ENCODE data around the gene PLAC8.
"Not testable (repeated sequence)": the region's sequence is repeated elsewhere in the genome, so short reads cannot be mapped to it uniquely, and the experiment has no call there.

The PLAC8 gene

DNA sequence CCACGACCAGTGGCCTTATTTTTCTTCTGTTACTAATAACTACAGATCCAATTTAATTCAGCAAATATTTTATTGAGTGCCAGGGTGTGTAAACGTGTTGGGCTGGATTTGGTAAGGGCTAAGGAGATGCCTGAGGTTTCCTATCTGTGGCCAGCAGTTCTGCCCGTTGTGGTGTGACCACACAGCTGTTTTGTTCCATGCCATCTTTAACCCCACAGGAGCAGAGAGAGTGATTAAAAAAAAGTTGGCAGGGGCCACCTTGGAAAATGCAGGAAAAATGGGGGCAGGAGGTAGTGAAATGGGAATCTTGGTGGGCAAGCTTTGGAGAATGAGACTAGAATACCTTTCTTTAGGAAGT, 1.1 kb downstream of the PLAC8 start:
- Histone ChIP-seq H3K4me1 (ENCODE audit: control insufficient read depth, insufficient read depth, low read length) (no peaks in the 10 kb centered on the region), H3K4me3 (ENCODE audit: low read depth, low read length) (no peak overlapping the region), H3K9me3 (ENCODE audit: control insufficient read depth, insufficient read depth, low read depth, low read length) (no peaks in the 10 kb centered on the region), H3K27ac (ENCODE audit: extremely low read depth, low read depth, low read length) (no peak overlapping the region), H3K36me3 (ENCODE audit: control insufficient read depth in 2 of 2, insufficient read depth in 1 of 2, low read length in 2 of 2) (no peaks in the 10 kb centered on the region)
- CTCF ChIA-PET, result interaction anchor here (0.6 to 1.1 kb wide), 4 partner anchors 50 to 255 kb away, joined by 3 to 4 read pairs (median 3); no protein-coding TSS in a partner anchor
- POLR2A ChIA-PET, result no interaction called here
- TF ChIP-seq YY2 (tag by site-specific recombination; IDR thresholded peaks at IDR 0.05), result no peak
- TF ChIP-seq ZSCAN23 (tag by site-specific recombination; IDR thresholded peaks at IDR 0.05), result no peak
- TF ChIP-seq ZFP37 (tag by site-specific recombination; IDR thresholded peaks at IDR 0.05), result no peak

DNA sequence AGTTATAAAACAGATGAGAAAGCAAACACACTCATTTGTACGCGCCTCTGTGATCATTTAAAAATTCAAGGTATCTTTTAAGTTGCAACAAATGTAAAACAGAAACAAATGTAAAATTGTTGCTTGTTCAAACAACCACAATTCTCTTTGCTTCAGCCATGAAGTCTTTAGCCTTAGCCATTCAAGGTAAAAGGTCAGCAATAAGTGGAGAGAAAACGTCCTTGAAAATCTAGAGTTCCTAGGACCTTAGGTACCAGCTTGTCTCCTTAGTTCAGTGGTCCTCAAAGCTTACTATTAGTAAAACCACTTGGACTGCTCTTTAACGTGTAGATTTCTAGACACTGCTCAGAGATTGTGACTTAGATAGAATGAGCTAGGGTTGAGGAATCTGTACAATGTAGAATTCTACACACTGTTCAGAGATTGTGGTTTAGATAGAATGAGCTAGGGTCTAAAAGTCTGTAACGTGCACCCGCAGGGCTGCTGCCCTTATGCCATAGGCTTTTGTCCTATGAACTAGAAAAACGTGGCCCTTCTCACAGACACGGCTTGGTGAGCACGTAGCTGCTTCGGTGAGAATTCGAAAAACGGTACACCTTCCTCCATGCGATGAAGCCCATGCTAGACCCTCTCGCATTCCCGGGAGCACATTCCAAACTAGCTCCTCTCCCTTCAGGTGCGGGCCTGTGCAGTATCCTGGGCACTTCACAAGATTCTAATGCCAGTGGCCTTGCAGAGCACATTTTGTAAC, 1.7 kb downstream of the PLAC8 start:
- no peaks in the 10 kb centered on the region for H3K9me3 ChIP-seq (ENCODE audit: control insufficient read depth, insufficient read depth, low read depth, low read length)
- no peak for TF ChIP-seq ZFP3 (tag by site-specific recombination; IDR thresholded peaks at IDR 0.05; ENCODE audit: low read depth)
- no peak for TF ChIP-seq ZBTB20 (tag by site-specific recombination; IDR thresholded peaks at IDR 0.05)
- no peak for TF ChIP-seq ZNF623 (tag by site-specific recombination; IDR thresholded peaks at IDR 0.05)
- TF ChIP-seq ZNF747 (tag by site-specific recombination; IDR thresholded peaks at IDR 0.05), result no peak
- no peak for TF ChIP-seq ZXDB (tag by site-specific recombination; IDR thresholded peaks at IDR 0.05)
- no peak for TF ChIP-seq ZNF501 (tag by site-specific recombination; IDR thresholded peaks at IDR 0.05)
- TF ChIP-seq ZNF19 (tag by site-specific recombination; IDR thresholded peaks at IDR 0.05; ENCODE audit: low read depth), result no peak
- no peak for TF ChIP-seq KLF8 (tag by site-specific recombination; IDR thresholded peaks at IDR 0.05)
- TF ChIP-seq ZNF830 (tag by site-specific recombination; IDR thresholded peaks at IDR 0.05; ENCODE audit: low read depth), result no peak
- TF ChIP-seq, protein P1, sequence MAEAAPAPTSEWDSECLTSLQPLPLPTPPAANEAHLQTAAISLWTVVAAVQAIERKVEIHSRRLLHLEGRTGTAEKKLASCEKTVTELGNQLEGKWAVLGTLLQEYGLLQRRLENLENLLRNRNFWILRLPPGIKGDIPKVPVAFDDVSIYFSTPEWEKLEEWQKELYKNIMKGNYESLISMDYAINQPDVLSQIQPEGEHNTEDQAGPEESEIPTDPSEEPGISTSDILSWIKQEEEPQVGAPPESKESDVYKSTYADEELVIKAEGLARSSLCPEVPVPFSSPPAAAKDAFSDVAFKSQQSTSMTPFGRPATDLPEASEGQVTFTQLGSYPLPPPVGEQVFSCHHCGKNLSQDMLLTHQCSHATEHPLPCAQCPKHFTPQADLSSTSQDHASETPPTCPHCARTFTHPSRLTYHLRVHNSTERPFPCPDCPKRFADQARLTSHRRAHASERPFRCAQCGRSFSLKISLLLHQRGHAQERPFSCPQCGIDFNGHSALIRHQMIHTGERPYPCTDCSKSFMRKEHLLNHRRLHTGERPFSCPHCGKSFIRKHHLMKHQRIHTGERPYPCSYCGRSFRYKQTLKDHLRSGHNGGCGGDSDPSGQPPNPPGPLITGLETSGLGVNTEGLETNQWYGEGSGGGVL (tag by site-specific recombination; IDR thresholded peaks at IDR 0.05), result no peak
- no peaks in the 10 kb centered on the region for H3K36me3 ChIP-seq (ENCODE audit: control insufficient read depth in 2 of 2, insufficient read depth in 1 of 2, low read length in 2 of 2)
- no peak overlapping the region for H3K27ac ChIP-seq (ENCODE audit: extremely low read depth, low read depth, low read length)
- ChIA-PET POLR2A (no interaction called here), CTCF (interaction anchor here (0.6 to 1.1 kb wide), 5 partner anchors 49 to 465 kb away, joined by 3 to 4 read pairs (median 3); no protein-coding TSS in a partner anchor)
- no peaks in the 10 kb centered on the region for H3K4me1 ChIP-seq (ENCODE audit: control insufficient read depth, insufficient read depth, low read length)
- H3K4me3 ChIP-seq (ENCODE audit: low read depth, low read length), result no peak overlapping the region

DNA sequence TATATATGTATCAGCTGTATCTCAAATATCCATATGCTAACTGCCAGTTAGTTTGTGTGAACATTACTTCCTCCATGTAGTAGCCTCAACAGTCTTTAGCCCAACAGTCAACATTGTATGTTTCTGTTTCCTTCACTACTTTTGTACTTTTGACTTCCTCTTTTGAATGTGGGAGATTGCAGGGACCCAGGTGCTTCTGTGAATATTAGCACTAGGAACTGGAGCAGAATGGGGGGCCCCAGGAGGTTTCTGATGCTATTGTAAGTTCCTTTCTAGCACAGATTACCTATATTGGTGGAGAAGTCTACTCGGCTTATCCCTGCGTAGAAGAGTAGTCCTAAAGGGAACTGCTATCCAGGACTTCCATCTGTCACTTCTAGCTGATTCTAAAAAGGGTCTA, 2.3 kb downstream of the PLAC8 start:
- no peak for TF ChIP-seq ZNF544 (tag by site-specific recombination; IDR thresholded peaks at IDR 0.05)
- TF ChIP-seq ZNF658 (tag by site-specific recombination; IDR thresholded peaks at IDR 0.05), result no peak
- TF ChIP-seq, protein P2, sequence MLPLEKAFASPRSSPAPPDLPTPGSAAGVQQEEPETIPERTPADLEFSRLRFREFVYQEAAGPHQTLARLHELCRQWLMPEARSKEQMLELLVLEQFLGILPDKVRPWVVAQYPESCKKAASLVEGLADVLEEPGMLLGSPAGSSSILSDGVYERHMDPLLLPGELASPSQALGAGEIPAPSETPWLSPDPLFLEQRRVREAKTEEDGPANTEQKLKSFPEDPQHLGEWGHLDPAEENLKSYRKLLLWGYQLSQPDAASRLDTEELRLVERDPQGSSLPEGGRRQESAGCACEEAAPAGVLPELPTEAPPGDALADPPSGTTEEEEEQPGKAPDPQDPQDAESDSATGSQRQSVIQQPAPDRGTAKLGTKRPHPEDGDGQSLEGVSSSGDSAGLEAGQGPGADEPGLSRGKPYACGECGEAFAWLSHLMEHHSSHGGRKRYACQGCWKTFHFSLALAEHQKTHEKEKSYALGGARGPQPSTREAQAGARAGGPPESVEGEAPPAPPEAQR (tag by site-specific recombination; IDR thresholded peaks at IDR 0.05), result no peak
- TF ChIP-seq ZNF214 (tag by site-specific recombination; IDR thresholded peaks at IDR 0.05; ENCODE audit: borderline replicate concordance), result no peak
- TF ChIP-seq ZFP3 (tag by site-specific recombination; IDR thresholded peaks at IDR 0.05; ENCODE audit: low read depth), result no peak
- TF ChIP-seq ZNF558 (tag by site-specific recombination; IDR thresholded peaks at IDR 0.05), result no peak
- TF ChIP-seq ZNF248 (tag by site-specific recombination; IDR thresholded peaks at IDR 0.05), result no peak
- H3K9me3 ChIP-seq (ENCODE audit: control insufficient read depth, insufficient read depth, low read depth, low read length), result no peaks in the 10 kb centered on the region
- H3K4me3 ChIP-seq (ENCODE audit: low read depth, low read length), result no peak overlapping the region
- CTCF ChIA-PET, result interaction anchor here (0.6 to 1.1 kb wide), 3 partner anchors 138 to 160 kb away, joined by 3 to 4 read pairs (median 3); no protein-coding TSS in a partner anchor
- H3K27ac ChIP-seq (ENCODE audit: extremely low read depth, low read depth, low read length), result no peak overlapping the region
- POLR2A ChIA-PET, result no interaction called here
- no peaks in the 10 kb centered on the region for H3K4me1 ChIP-seq (ENCODE audit: control insufficient read depth, insufficient read depth, low read length)
- H3K36me3 ChIP-seq (ENCODE audit: control insufficient read depth in 2 of 2, insufficient read depth in 1 of 2, low read length in 2 of 2), result no peaks in the 10 kb centered on the region

DNA sequence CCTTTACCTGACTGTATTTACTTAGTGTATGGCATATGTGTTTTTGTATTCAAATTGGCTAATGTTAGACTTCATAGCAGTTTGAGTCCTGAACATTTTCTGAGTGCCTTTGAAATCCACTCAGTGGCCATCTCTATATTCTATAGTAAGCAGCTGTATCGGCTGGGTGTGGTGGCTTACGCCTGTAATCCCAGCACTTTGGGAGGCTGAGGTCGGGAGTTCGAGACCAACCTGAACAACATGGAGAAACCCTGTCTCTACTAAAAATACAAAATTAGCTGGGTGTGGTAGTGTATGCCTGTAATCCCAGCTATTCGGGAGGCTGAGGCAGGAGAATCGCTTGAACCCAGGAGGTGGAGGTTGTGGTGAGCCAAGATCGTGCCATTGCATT, 2.8 kb downstream of the PLAC8 start:
- POLR2A ChIA-PET; H3K9me3 ChIP-seq (ENCODE audit: control insufficient read depth, insufficient read depth, low read depth, low read length); H3K4me3 ChIP-seq (ENCODE audit: low read depth, low read length); H3K27ac ChIP-seq (ENCODE audit: extremely low read depth, low read depth, low read length); H3K4me1 ChIP-seq (ENCODE audit: control insufficient read depth, insufficient read depth, low read length); H3K36me3 ChIP-seq (ENCODE audit: control insufficient read depth in 2 of 2, insufficient read depth in 1 of 2, low read length in 2 of 2): not testable (repeated sequence)
- CTCF ChIA-PET, result interaction anchor here (0.6 to 0.7 kb wide), 2 partner anchors 139 to 161 kb away, joined by 3 read pairs; no protein-coding TSS in a partner anchor

All from HEK293 (cell line).